GDM1 (cell line): Measurements from ENCODE around the gene HTR4.

Experiments used
- DNase-seq: peaks from one replicate; lab custom pipeline; 2025; lab: John Stamatoyannopoulos, UW

Gene HTR4

GRCh38 chr5:148607406-148607805 lies 46.9 kb downstream of the HTR4 start:
- DNase-seq = no peak

- no peak for DNase-seq
These were observed 48.0 kb downstream of the HTR4 start for GRCh38 chr5:148606296-148606695.

GRCh38 chr5:148599187-148599586 lies 55.1 kb downstream of the HTR4 start:
- no peak for DNase-seq

- DNase-seq = no peak
These were observed 58.6 kb downstream of the HTR4 start for GRCh38 chr5:148595697-148596096.

GRCh38 chr5:148586796-148587195 lies 67.5 kb downstream of the HTR4 start:
- no peak for DNase-seq

- no peak for DNase-seq
These were observed 68.3 kb downstream of the HTR4 start for GRCh38 chr5:148585988-148586387.

- no peak for DNase-seq
These were observed 70.2 kb downstream of the HTR4 start for GRCh38 chr5:148584103-148584502.

GRCh38 chr5:148583421-148583965 lies 70.8 kb downstream of the HTR4 start:
- DNase-seq = no peak

GRCh38 chr5:148574167-148574566 lies 80.2 kb downstream of the HTR4 start:
- no peak for DNase-seq

- DNase-seq = no peak
These were observed 81.0 kb downstream of the HTR4 start for GRCh38 chr5:148573374-148573773.

GRCh38 chr5:148569948-148570347 lies 84.4 kb downstream of the HTR4 start:
- no peak for DNase-seq

GRCh38 chr5:148565148-148565547 lies 89.2 kb downstream of the HTR4 start:
- DNase-seq = no peak

GRCh38 chr5:148563021-148563420 lies 91.3 kb downstream of the HTR4 start:
- no peak for DNase-seq

GRCh38 chr5:148561801-148562311 lies 92.5 kb downstream of the HTR4 start:
- DNase-seq = no peak

- no peak for DNase-seq
These were observed 94.9 kb downstream of the HTR4 start for GRCh38 chr5:148559461-148559860.

- DNase-seq = no peak
These were observed 95.4 kb downstream of the HTR4 start for GRCh38 chr5:148558892-148559291.

GRCh38 chr5:148556835-148557234 lies 97.5 kb downstream of the HTR4 start:
- no peak for DNase-seq

GRCh38 chr5:148554621-148555020 lies 99.7 kb downstream of the HTR4 start:
- no peak for DNase-seq

GRCh38 chr5:148543727-148544126 lies 110.6 kb downstream of the HTR4 start:
- DNase-seq = no peak

GRCh38 chr5:148542812-148543211 lies 111.5 kb downstream of the HTR4 start:
- DNase-seq = no peak

- DNase-seq = no peak
These were observed 113.1 kb downstream of the HTR4 start for GRCh38 chr5:148541054-148541835.

- no peak for DNase-seq
These were observed 113.7 kb downstream of the HTR4 start for GRCh38 chr5:148540647-148541046.

- DNase-seq = no peak
These were observed 114.5 kb downstream of the HTR4 start for GRCh38 chr5:148539851-148540250.

GRCh38 chr5:148535190-148535589 lies 119.1 kb downstream of the HTR4 start:
- DNase-seq = no peak
